ENCODE results near the gene MDFIC. TPM values are rescaled to one million over a fixed set of nuclear protein-coding genes. Genes with fewer than 3 reads are reported as not detected.

The MDFIC gene, protein sequence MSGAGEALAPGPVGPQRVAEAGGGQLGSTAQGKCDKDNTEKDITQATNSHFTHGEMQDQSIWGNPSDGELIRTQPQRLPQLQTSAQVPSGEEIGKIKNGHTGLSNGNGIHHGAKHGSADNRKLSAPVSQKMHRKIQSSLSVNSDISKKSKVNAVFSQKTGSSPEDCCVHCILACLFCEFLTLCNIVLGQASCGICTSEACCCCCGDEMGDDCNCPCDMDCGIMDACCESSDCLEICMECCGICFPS
- total RNA-seq (10 to 100 TPM; 12.1 to 55.7 (median 34.1) TPM), polyA plus RNA-seq (10 to 100 TPM in 1 of 2 donors, 1 to 10 TPM in 1; 7.6 to 13.5 TPM)
- long read RNA-seq, donor 1, full-length matches to known transcripts = 33 of 52 reads
- long read RNA-seq, donor 1, partial matches to known transcripts = 10 of 52 reads
- long read RNA-seq, donor 1, other reads (novel, unspliced or antisense) = 9 of 52 reads
- long read RNA-seq, donor 2, full-length matches to known transcripts = 27 of 53 reads
- long read RNA-seq, donor 2, partial matches to known transcripts = 9 of 53 reads
- long read RNA-seq, donor 2, other reads (novel, unspliced or antisense) = 17 of 53 reads
- long read RNA-seq, donor 3, partial matches to known transcripts = 1 of 2 reads
- long read RNA-seq, donor 3, other reads (novel, unspliced or antisense) = 1 of 2 reads

DNA sequence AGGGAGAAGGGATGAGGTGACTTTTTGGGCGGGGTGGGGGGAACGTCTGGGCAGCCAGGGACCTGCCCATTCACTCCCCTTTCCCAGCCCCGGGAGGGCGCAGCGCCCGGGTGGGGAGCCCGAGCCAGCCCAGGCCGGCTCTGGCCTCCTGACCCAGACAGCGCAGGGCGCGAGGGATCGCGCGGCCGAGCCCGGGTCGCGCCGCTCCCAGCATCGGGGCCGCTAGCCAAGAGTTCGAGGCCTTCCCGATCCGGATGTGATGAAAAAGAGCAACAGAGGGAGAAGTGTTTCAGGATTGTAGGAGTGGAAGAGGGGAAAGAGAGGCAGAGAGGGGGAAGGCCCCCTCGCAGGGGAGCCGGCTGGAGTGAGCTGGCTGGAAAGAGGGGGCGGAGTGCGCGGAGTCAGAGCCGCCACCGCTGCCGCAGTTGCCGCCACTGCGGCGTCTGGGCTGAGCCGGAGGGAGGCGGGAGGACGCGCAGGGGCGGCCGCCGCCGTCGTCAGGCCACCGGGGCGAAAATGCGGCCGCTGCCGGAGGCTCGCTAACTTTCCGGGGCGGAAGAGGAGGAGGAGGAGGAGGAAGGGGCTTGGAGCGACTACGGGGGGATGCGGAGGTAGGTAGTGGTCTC, at the start of gene MDFIC:
Gene MDFIC, plus strand, starts transcription at position 69 of the 626 bp plus-strand sequence. CDS start 940 bp downstream, outside the sequence.
- Histone ChIP-seq H3K4me1 (peaks cover 0 to 43% (median 27%) of the 10 kb centered on the region in 9 donors), H3K27ac (peak within 1 kb of the TSS; percentile 79 to 97 (median 90)), H3K27me3 (no peaks in the 10 kb centered on the region), H3K36me3 (peaks cover 0 to 6% (median 0%) of the 10 kb centered on the region in 9 donors), H3K4me3 (peak within 1 kb of the TSS; percentile 43 to 91 (median 86)), H3K9me3 (no peaks in the 10 kb centered on the region)
- intact Hi-C loops (cut with DNase I) = loop anchor here in 9 of 10 donors (5.0 to 10.0 kb wide), 8 partner anchors 53 to 293 kb away; no protein-coding TSS in a partner anchor
- WGBS, 2 donors = 0 to 1% methylated on average over 54 to 55 of the region's 55 CpGs
- peak; percentile 86 to 97 (median 90) for ATAC-seq
- TF ChIP-seq, protein P1, sequence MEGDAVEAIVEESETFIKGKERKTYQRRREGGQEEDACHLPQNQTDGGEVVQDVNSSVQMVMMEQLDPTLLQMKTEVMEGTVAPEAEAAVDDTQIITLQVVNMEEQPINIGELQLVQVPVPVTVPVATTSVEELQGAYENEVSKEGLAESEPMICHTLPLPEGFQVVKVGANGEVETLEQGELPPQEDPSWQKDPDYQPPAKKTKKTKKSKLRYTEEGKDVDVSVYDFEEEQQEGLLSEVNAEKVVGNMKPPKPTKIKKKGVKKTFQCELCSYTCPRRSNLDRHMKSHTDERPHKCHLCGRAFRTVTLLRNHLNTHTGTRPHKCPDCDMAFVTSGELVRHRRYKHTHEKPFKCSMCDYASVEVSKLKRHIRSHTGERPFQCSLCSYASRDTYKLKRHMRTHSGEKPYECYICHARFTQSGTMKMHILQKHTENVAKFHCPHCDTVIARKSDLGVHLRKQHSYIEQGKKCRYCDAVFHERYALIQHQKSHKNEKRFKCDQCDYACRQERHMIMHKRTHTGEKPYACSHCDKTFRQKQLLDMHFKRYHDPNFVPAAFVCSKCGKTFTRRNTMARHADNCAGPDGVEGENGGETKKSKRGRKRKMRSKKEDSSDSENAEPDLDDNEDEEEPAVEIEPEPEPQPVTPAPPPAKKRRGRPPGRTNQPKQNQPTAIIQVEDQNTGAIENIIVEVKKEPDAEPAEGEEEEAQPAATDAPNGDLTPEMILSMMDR (IDR thresholded peaks at IDR 0.05) = peak in 4 of 9 donors; percentile 9 to 36 (median 20)
- DNase-seq = peak; percentile 54 to 77

DNA sequence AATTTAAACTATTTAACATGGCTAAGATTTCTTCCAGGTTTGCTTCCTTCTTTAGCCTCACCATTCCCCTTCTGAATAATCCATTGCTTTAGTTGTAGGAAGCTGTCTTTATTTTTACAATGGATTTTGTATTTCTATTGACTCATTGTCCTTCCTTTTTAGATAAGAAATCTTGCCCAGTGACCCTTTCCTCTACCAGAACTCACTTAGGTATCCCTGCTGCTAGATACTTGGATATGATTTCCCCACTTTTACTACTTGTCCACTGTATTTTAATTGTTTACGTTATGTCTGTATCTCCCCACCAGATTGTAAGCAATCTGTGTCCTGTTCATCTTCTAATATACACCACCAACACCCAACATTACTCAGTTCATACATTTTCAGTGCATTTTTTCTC, 47.7 kb upstream of the MDFIC start:
- Histone ChIP-seq H3K27ac (no peak overlapping the region), H3K36me3 (no peaks in the 10 kb centered on the region), H3K4me1 (peaks cover 0 to 5% (median 0%) of the 10 kb centered on the region in 9 donors), H3K9me3 (peaks cover 0 to 20% (median 1%) of the 10 kb centered on the region in 11 donors), H3K4me3 (no peak overlapping the region), H3K27me3 (no peaks in the 10 kb centered on the region)
- WGBS, 2 donors = 67 to 69% methylated on average over 1 of the region's 1 CpG
- ATAC-seq = no peak
- intact Hi-C loops (cut with DNase I) = no loop called here
- TF ChIP-seq, protein P1 (IDR thresholded peaks at IDR 0.05) = no peak
- no peak for DNase-seq

DNA sequence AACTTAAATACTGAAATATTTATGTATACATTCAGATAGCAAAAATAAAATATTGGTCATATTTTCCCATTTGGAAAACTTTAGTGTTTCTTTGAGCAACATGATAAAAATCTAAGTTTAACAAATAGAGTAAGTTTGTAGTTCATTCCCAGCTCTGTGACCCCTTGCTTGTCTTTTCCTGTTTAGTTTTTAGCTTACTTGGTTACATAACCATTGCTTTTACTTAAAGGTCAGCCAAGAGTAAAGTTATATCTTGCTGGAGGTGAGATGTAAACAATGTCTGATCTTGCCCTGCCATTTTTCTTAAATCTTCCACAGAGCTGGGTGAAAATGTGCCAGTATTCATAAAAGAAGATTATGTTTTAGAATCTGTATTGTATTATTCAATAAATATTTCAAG, 46.7 kb upstream of the MDFIC start:
- no peak overlapping the region for H3K4me3 ChIP-seq
- H3K9me3 ChIP-seq = peaks cover 0 to 30% (median 6%) of the 10 kb centered on the region in 11 donors
- no peaks in the 10 kb centered on the region for H3K27me3 ChIP-seq
- TF ChIP-seq, protein P1 (IDR thresholded peaks at IDR 0.05) = no peak
- ATAC-seq (no peak), DNase-seq (no peak)
- intact Hi-C loops (cut with DNase I) = no loop called here
- peaks cover 0 to 5% (median 0%) of the 10 kb centered on the region in 9 donors for H3K4me1 ChIP-seq
- H3K36me3 ChIP-seq = no peaks in the 10 kb centered on the region
- no peak overlapping the region for H3K27ac ChIP-seq

DNA sequence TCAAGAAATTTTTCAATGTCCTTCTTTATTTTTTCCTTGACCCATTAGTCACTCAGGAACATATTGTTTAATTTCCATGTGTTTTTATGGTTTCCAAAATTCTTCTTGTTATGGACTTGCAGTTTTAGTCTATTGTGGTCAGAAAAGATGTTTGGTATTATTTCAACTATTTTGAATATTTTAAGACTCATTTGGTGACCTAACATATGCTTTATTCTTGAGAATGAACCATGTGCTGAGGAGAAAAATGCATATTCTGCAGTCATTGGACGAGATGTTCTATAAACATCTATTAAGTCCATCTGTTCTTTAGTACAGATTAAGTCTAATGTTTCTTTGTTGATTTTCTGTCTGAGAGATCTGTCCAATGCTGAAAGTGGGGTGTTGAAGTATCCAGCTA, 42.3 kb upstream of the MDFIC start:
- Histone ChIP-seq H3K4me1 (no peaks in the 10 kb centered on the region), H3K27ac (no peak overlapping the region), H3K4me3 (no peak overlapping the region), H3K36me3 (no peaks in the 10 kb centered on the region), H3K27me3 (no peaks in the 10 kb centered on the region), H3K9me3 (peaks cover 0 to 35% (median 9%) of the 10 kb centered on the region in 11 donors)
- ATAC-seq = no peak
- 76 to 80% methylated on average over 1 of the region's 1 CpG for WGBS, 2 donors
- TF ChIP-seq, protein P1 (IDR thresholded peaks at IDR 0.05) = no peak
- no peak for DNase-seq
- intact Hi-C loops (cut with DNase I) = no loop called here
